T-helper 17 cell (primary cell): ENCODE measurements around the gene UPP1. TPM values are rescaled to one million over a fixed set of nuclear protein-coding genes. Genes with fewer than 3 reads are reported as not detected.
A peak's percentile ranks its signal among the peaks of the same experiment; 100 is the strongest.
"Not testable (repeated sequence)": the region's sequence is repeated elsewhere in the genome, so short reads cannot be mapped to it uniquely, and the experiment has no call there.

Experiments
- ATAC-seq: fragments of 150-1000 bp; cut with Tn5 transposase; 2 replicates; pipeline ENCODE4 v1.10.0; 2021; ENCODE audit warnings: mild to moderate bottlenecking, moderate library complexity
- DNase-seq, 3 donors: peaks; one replicate each; pipeline versions ENCODE4 v3.0.0 to v3.0.0-alpha.2; 2020 to 2021
- H3K9me3 ChIP-seq: one replicate; pipeline ENCODE4 v1.7.0; 2013; ENCODE audit warnings: low read length, mild to moderate bottlenecking; ENCODE audit not compliant: control insufficient read depth, poor library complexity, severe bottlenecking
- H3K27ac Mint-ChIP-seq: one replicate; pipeline ENCODE4 v1.8.0; 2022; ENCODE audit warnings: mild to moderate bottlenecking, moderate library complexity, mixed read lengths
- H3K27me3 Mint-ChIP-seq: one replicate; pipeline ENCODE4 v1.8.0; 2022; ENCODE audit warnings: mixed read lengths
- H3K36me3 Mint-ChIP-seq: one replicate; pipeline ENCODE4 v1.8.0; 2022; ENCODE audit warnings: low read depth, mixed read lengths
- H3K4me1 Mint-ChIP-seq: one replicate; pipeline ENCODE4 v1.8.0; 2022; ENCODE audit warnings: mild to moderate bottlenecking, mixed read lengths
- H3K4me3 Mint-ChIP-seq: one replicate; pipeline ENCODE4 v1.8.0; 2022; ENCODE audit warnings: mild to moderate bottlenecking, moderate library complexity, mixed read lengths
- total RNA-seq, 4 donors: library from RNA in 2 of 4; stranded (reverse) in 2 of 4; gene quantifications; one replicate each; pipeline ENCODE4 v1.2.3 and lab custom pipeline; 2022 to 2026

Gene UPP1
- total RNA-seq, 2 donors from 2014 or later: 72.1 to 84.6 TPM

- Mint-ChIP-seq H3K27ac (no peak overlapping the region), H3K36me3 (peaks cover 2% of the 10 kb centered on the region), H3K27me3 (peaks cover 8% of the 10 kb centered on the region), H3K4me1 (no peaks in the 10 kb centered on the region), H3K4me3 (no peak overlapping the region)
- no peak for DNase-seq
- ATAC-seq: no peak
- no peaks in the 10 kb centered on the region for H3K9me3 ChIP-seq
Measured at GRCh38 chr7:48063985-48064384, 25.1 kb upstream of the UPP1 start.

- H3K36me3 Mint-ChIP-seq: peaks cover 2% of the 10 kb centered on the region
- no peak overlapping the region for H3K4me3 Mint-ChIP-seq
- no peak overlapping the region for H3K27ac Mint-ChIP-seq
- no peaks in the 10 kb centered on the region for H3K27me3 Mint-ChIP-seq
- DNase-seq (no peak), ATAC-seq (no peak)
- H3K4me1 Mint-ChIP-seq: no peaks in the 10 kb centered on the region
- H3K9me3 ChIP-seq: no peaks in the 10 kb centered on the region
Measured at GRCh38 chr7:48067475-48067874, 21.6 kb upstream of the UPP1 start.

GRCh38 chr7:48074204-48074654 is 14.8 kb upstream of the UPP1 start:
- Mint-ChIP-seq H3K4me1 (peaks cover 3% of the 10 kb centered on the region), H3K27me3 (no peaks in the 10 kb centered on the region), H3K36me3 (no peaks in the 10 kb centered on the region), H3K27ac (no peak overlapping the region), H3K4me3 (no peak overlapping the region)
- ATAC-seq (no peak), DNase-seq (no peak)
- H3K9me3 ChIP-seq: no peaks in the 10 kb centered on the region

DNA sequence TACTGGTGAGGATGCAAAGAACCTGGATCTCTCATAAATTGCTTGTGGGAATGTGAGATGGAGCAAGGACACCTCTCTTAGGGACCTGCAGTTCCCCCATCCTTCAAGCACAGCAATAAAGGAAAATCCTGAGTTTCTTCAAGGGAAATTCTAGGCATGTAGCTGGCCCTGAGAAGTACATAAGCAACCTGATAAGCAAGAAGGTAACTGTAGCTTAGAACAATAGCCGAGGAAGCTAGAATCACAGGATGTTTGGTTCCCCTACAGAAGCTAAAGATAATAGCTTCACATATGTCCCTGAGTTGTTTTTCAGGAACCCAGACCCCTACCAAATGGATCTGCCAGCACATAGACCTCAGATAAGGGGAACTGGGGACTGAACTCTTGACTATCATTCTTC is 11.6 kb upstream of the UPP1 start:
- H3K4me3 Mint-ChIP-seq: no peak overlapping the region
- no peaks in the 10 kb centered on the region for H3K27me3 Mint-ChIP-seq
- H3K36me3 Mint-ChIP-seq: no peaks in the 10 kb centered on the region
- no peak overlapping the region for H3K27ac Mint-ChIP-seq
- no peak for ATAC-seq
- DNase-seq: no peak
- no peaks in the 10 kb centered on the region for H3K9me3 ChIP-seq
- peaks cover 3% of the 10 kb centered on the region for H3K4me1 Mint-ChIP-seq

DNA sequence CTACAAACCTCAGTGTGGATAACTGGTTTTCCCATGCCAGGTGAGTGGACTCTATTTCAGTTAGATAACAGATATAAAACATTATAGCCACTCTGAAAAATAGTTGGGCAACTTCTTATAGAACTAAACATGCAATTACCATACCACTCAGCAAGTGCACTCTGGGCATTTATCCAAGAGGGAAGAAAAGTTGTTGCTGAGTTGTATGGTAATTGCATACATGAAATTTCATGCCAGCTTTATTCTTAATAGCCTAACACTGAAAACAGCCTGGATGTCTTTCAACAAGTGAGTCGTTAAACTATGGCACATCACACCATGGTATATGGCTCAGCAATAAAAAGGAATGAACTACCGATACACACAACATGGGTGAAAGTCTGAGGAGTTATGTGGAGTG is 10.6 kb upstream of the UPP1 start:
- peaks cover 11% of the 10 kb centered on the region for H3K4me1 Mint-ChIP-seq
- H3K27ac Mint-ChIP-seq: no peak overlapping the region
- H3K4me3 Mint-ChIP-seq: no peak overlapping the region
- no peaks in the 10 kb centered on the region for H3K9me3 ChIP-seq
- DNase-seq (no peak), ATAC-seq (no peak)
- H3K36me3 Mint-ChIP-seq: no peaks in the 10 kb centered on the region
- H3K27me3 Mint-ChIP-seq: no peaks in the 10 kb centered on the region

DNA sequence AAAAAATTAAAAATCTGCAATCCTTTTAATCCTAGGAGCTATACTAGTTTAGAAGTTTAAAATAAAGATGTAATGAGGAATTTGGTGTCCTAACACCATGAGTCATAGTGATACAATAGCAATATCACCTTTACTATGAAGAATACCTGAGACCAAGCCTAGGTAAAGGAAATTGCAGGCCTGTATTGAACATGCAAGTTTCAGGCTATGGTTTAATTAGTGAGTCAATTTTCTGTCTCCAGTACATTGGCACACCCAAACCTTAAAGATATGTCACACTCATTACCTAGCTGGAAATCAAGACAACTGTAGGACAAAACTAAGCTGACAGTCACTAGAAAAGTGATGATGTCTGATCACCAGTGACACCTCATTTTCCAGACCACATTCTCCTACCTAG is 6.7 kb upstream of the UPP1 start:
- H3K27me3 Mint-ChIP-seq, H3K4me3 Mint-ChIP-seq, ATAC-seq, H3K27ac Mint-ChIP-seq, H3K9me3 ChIP-seq, H3K36me3 Mint-ChIP-seq, DNase-seq: not testable (repeated sequence)
- H3K4me1 Mint-ChIP-seq: peaks cover 38% of the 10 kb centered on the region

DNA sequence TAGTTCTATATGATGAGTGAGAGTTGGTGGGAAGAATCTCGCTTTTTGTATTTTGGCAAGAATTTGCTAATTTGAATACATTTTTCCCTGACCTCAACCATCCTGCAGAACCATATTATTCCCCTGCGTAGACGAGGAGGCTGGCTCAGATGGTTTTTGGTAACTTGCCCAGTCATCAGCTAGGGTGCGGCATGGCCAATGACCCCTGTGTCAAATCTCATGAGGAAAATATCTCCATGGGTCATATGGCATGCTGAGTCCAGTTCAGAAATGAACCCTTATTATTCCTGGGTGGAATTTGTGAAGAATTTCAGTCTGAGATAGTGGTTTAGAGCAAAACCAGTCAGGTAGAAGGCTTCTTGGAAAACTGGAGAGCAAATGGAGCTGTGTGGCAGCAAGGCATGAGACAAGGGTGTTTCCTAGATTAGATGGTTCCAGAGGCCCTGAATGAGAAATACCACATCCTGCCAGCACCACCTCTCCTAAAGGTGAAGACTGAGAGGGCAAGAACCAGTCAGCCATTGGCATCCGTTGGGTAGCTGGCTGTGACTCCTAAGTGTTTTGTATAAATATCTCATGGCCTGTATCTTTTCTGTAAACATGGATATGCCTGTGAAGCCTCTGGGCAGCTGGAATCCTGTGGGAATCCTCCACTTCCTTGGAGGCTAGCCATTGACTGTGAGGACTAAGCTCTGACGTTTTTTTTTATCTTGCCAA is 5.8 kb upstream of the UPP1 start:
- Mint-ChIP-seq H3K4me1 (peaks cover 43% of the 10 kb centered on the region), H3K4me3 (no peak overlapping the region), H3K27ac (no peak overlapping the region), H3K36me3 (no peaks in the 10 kb centered on the region), H3K27me3 (no peaks in the 10 kb centered on the region)
- ATAC-seq (peak; percentile 40), DNase-seq (no peak)
- no peaks in the 10 kb centered on the region for H3K9me3 ChIP-seq

DNA sequence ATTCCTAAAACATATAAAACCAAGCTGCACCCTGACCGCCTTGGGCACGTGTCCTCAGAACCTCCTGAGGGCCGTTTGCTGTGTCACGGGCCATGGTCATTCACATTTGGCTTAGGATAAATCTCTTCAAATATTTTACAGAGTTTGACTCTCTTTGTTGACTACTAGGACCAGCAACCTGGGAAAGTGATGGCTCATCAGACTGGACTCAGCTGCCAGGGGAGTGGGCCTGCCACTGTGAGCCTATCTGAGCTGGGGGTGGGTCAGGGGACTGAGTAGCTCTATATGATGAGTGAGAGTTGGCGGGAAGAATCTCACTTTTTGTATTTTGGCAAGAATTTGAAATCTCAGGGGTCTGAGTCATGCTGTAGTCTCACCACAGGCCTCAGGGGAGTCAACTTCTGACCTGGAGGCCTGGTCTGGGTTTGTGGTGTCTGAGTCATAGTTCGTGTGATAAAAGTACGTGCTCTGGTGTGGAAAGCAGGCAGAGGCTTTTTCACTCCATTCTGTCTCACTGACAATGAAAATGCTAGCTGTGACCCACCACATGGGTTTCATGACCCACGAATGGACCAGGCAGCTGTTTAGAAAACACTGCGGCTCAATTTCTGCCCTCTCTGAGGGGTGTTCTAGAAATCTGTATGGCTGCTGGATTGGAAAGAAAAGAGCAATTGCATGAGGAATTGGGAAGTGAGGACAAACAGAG is 4.2 kb upstream of the UPP1 start:
- peak in 2 of 3 donors; percentile 26 to 41 for DNase-seq
- peak; percentile 21 for ATAC-seq
- no peaks in the 10 kb centered on the region for H3K36me3 Mint-ChIP-seq
- peak overlapping the region; percentile 91 for H3K27ac Mint-ChIP-seq
- H3K4me3 Mint-ChIP-seq: peak overlapping the region; percentile 8
- no peaks in the 10 kb centered on the region for H3K9me3 ChIP-seq
- H3K4me1 Mint-ChIP-seq: peaks cover 43% of the 10 kb centered on the region
- H3K27me3 Mint-ChIP-seq: no peaks in the 10 kb centered on the region

DNA sequence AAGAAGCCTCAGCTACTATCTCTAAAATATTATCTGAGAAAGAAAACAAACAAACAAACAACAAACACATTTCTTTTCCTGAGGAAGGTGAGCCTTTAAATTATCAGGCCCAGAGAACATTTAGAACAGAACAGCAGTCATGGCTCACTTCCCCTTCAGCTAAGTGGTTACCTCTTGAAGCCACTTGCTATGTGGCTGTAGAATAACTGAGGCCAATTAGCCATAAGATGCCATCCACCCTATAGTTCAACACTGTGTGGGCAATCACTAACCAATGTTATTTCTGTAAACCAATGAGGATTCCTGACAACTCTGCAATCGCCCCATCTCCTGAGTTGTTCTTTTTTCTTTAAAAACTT is 3.7 kb upstream of the UPP1 start:
- no peak for DNase-seq
- Mint-ChIP-seq H3K27me3 (no peaks in the 10 kb centered on the region), H3K4me3 (peak overlapping the region; percentile 8), H3K36me3 (no peaks in the 10 kb centered on the region), H3K4me1 (peaks cover 45% of the 10 kb centered on the region), H3K27ac (peak overlapping the region; percentile 91)
- no peaks in the 10 kb centered on the region for H3K9me3 ChIP-seq
- no peak for ATAC-seq

DNA sequence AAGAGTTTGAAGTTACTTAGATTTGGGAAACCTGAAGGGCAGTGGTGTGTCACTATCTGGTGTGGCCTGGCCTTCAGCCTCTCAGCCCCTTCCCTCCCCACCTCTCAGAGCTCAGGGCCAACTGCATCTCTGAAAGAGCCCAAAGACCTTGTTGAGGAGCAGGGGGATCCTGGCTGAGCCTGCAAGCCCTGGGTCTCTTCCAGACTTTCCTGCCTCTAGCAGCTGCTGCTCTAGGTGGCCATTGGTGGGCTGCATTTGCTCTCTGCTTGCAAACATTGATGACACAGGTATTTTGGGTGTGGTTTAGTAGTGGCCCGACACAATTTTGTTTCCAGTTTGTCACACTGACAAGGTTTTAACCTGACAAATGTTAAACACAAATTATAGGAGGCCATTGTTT is 3.1 kb upstream of the UPP1 start:
- H3K9me3 ChIP-seq: no peaks in the 10 kb centered on the region
- H3K4me3 Mint-ChIP-seq: no peak overlapping the region
- H3K27ac Mint-ChIP-seq: peak overlapping the region; percentile 91
- no peaks in the 10 kb centered on the region for H3K27me3 Mint-ChIP-seq
- DNase-seq (no peak), ATAC-seq (no peak)
- H3K4me1 Mint-ChIP-seq: peaks cover 50% of the 10 kb centered on the region
- peaks cover 2% of the 10 kb centered on the region for H3K36me3 Mint-ChIP-seq

- ATAC-seq (no peak), DNase-seq (no peak)
- peak overlapping the region; percentile 71 for H3K4me3 Mint-ChIP-seq
- H3K27me3 Mint-ChIP-seq: no peaks in the 10 kb centered on the region
- H3K4me1 Mint-ChIP-seq: peaks cover 60% of the 10 kb centered on the region
- H3K27ac Mint-ChIP-seq: peak overlapping the region; percentile 91
- H3K36me3 Mint-ChIP-seq: peaks cover 2% of the 10 kb centered on the region
- H3K9me3 ChIP-seq: no peaks in the 10 kb centered on the region
Measured at GRCh38 chr7:48087349-48087748, 1.7 kb upstream of the UPP1 start.

- ATAC-seq (peak; percentile 75), DNase-seq (no peak)
- no peaks in the 10 kb centered on the region for H3K27me3 Mint-ChIP-seq
- H3K4me3 Mint-ChIP-seq: peak overlapping the region; percentile 91
- H3K4me1 Mint-ChIP-seq: peaks cover 56% of the 10 kb centered on the region
- peak overlapping the region; percentile 91 for H3K27ac Mint-ChIP-seq
- no peaks in the 10 kb centered on the region for H3K9me3 ChIP-seq
- peaks cover 2% of the 10 kb centered on the region for H3K36me3 Mint-ChIP-seq
Measured at GRCh38 chr7:48088559-48089045, 463 bp upstream of the UPP1 start.

DNA sequence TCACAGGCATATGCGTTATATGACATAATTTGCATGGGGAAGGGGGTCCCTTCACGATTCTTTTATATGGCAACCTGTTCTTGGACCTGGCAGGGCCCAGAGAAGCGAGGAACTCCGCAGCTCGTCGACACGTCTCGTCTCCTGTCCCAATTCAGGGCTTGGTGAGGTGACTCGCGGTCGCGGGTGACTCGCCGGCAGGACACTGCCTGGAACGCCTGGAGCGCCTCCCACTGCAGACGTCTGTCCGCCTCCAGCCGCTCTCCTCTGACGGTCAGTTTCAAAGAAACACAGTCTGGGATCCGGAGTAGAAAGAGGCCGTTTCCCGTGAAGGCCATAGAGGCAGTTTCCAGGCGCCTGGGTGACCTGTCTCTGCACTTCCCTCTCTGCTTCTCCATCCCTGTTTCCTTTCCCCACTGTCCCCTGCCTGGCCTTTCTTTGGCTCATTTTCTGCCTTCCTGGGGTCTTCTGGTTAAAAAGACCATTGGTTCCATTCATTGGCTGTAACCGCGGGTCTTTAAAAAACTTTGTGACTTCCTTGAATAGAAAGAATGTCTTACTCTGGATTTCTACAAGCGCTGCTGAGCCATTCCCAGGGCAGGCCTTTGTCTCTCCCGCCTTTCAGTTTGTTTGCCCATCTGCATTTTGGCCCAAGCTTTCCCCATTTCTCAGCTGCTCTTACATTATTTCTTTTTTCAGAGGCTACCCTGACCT is 1.2 kb downstream of the UPP1 start:
- no peak for ATAC-seq
- H3K4me1 Mint-ChIP-seq: peaks cover 58% of the 10 kb centered on the region
- H3K9me3 ChIP-seq: no peaks in the 10 kb centered on the region
- peak overlapping the region; percentile 91 for H3K4me3 Mint-ChIP-seq
- H3K27ac Mint-ChIP-seq: peak overlapping the region; percentile 91
- DNase-seq: no peak
- H3K36me3 Mint-ChIP-seq: peaks cover 6% of the 10 kb centered on the region
- H3K27me3 Mint-ChIP-seq: no peaks in the 10 kb centered on the region
